Esophagus muscularis mucosa (tissue), 4 donors: ENCODE measurements around the gene ACSL4.

Experiments used
- EP300 ChIP-seq: sonication (generic); formaldehyde crosslinking; IDR thresholded peaks from one replicate; pipeline ENCODE4 v1.6.1; 2017; ENCODE audit warnings: antibody characterized with exemption
- POLR2A ChIP-seq: fragments of 450-650 bp; IDR thresholded peaks from one replicate; pipeline ENCODE4 v1.6.1; 2017; ENCODE audit warnings: antibody characterized with exemption, moderate library complexity, mild to moderate bottlenecking, low read depth
- POLR2AphosphoS5 ChIP-seq, 2 donors: sonication (generic); formaldehyde crosslinking; IDR thresholded peaks; one replicate each; pipeline ENCODE4 v1.6.1; 2017; ENCODE audit warnings: antibody characterized with exemption in 2 of 2
- TF ChIP-seq, protein P1 (sequence below), 3 experiments: fragments of 200-600 bp in 2 of 3; fragments of 450-650 bp in 1 of 3; sonication (generic) in 2 of 3; IDR thresholded peaks; one replicate each; pipeline ENCODE4 v1.5.1; 2017 to 2019; ENCODE audit warnings: antibody characterized with exemption in 3 of 3, mild to moderate bottlenecking in 2 of 3, moderate library complexity in 1 of 3

DNA sequence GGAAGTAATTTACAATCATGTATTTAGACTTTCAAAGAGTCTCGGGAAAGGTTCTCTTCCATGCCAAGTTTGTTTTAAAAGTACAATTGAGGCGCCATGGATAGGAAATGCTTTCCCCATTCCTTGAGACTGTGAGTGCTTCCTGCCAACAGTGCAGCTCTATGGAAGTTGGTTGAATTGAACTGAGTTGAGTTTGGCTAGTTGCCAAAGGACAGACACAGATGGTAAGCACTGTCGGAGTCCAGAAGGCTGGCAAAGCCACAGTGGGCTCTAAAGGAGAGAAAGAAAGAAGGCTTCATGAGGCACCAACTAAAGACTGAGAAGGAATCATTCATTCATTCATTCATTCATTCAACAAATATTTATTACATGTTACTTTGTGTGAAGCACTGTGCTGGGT, 103.7 kb downstream of the ACSL4 start:
- TF ChIP-seq POLR2A (no peak), POLR2AphosphoS5 (IDR thresholded peaks at IDR 0.05) (no peak), EP300 (no peak)
- TF ChIP-seq, protein P1, sequence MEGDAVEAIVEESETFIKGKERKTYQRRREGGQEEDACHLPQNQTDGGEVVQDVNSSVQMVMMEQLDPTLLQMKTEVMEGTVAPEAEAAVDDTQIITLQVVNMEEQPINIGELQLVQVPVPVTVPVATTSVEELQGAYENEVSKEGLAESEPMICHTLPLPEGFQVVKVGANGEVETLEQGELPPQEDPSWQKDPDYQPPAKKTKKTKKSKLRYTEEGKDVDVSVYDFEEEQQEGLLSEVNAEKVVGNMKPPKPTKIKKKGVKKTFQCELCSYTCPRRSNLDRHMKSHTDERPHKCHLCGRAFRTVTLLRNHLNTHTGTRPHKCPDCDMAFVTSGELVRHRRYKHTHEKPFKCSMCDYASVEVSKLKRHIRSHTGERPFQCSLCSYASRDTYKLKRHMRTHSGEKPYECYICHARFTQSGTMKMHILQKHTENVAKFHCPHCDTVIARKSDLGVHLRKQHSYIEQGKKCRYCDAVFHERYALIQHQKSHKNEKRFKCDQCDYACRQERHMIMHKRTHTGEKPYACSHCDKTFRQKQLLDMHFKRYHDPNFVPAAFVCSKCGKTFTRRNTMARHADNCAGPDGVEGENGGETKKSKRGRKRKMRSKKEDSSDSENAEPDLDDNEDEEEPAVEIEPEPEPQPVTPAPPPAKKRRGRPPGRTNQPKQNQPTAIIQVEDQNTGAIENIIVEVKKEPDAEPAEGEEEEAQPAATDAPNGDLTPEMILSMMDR (IDR thresholded peaks at IDR 0.05): no peak
